ENCODE results near the gene KLHL26. TPM values are rescaled to one million over a fixed set of nuclear protein-coding genes. Genes with fewer than 3 reads are reported as not detected.
A peak's percentile ranks its signal among the peaks of the same experiment; 100 is the strongest.
"Not testable (repeated sequence)": the region's sequence is repeated elsewhere in the genome, so short reads cannot be mapped to it uniquely, and the experiment has no call there.

KLHL26 gene
- polyA plus RNA-seq, 1 donor from 2014 or later, result 4.7 TPM

GRCh38 chr19:18600692-18601397 lies 36.0 kb upstream of the KLHL26 start:
- H3K79me2 ChIP-seq (replicated peaks; ENCODE audit: insufficient read depth, low read length); H3K4me2 ChIP-seq (ENCODE audit: low read length); H3K9me3 ChIP-seq (ENCODE audit: low read length); H3K9ac ChIP-seq (ENCODE audit: low read length); H3K9me2 ChIP-seq (ENCODE audit: insufficient read depth, low read length); H3K4me3 ChIP-seq (ENCODE audit: low read length); H3K36me3 ChIP-seq (ENCODE audit: insufficient read depth, low read length); H2AFZ ChIP-seq (ENCODE audit: low read depth, low read length); H3F3A ChIP-seq (ENCODE audit: insufficient read depth, low read length, poor library complexity, severe bottlenecking); H3K27ac ChIP-seq (ENCODE audit: low read length); H4K20me1 ChIP-seq (ENCODE audit: insufficient read depth): not testable (repeated sequence)
- peaks cover 43% of the 10 kb centered on the region for H3K27me3 ChIP-seq (ENCODE audit: insufficient read depth, low read depth, low read length)

DNA sequence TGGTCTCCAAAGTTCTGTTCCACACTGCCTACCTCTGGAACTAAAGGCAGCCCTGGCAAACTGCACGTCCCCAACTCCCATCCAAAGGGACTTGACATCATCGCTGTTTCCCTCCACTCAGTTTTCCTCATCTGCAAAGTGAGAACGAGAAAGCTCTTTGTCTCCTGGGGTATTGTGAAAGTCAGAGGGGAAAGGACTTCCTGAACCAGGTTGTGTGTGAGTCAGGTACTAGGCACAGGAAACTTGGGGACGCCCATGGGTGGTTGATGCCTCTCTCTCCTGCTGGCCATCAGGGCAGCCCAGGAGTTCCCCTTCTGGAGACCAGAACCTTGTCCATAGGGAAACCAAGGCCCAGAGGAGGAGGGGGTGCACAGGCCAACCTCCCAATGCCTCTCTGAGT lies 35.0 kb upstream of the KLHL26 start:
- H4K20me1 ChIP-seq (ENCODE audit: insufficient read depth), result no peaks in the 10 kb centered on the region
- H2AFZ ChIP-seq (ENCODE audit: low read depth, low read length), result no peak overlapping the region
- H3K4me2 ChIP-seq (ENCODE audit: low read length), result no peak overlapping the region
- H3K9me2 ChIP-seq (ENCODE audit: insufficient read depth, low read length), result no peaks in the 10 kb centered on the region
- H3K79me2 ChIP-seq (replicated peaks; ENCODE audit: insufficient read depth, low read length), result no peaks in the 10 kb centered on the region
- H3K27me3 ChIP-seq (ENCODE audit: insufficient read depth, low read depth, low read length), result peaks cover 50% of the 10 kb centered on the region
- H3K9me3 ChIP-seq (ENCODE audit: low read length), result no peaks in the 10 kb centered on the region
- H3F3A ChIP-seq (ENCODE audit: insufficient read depth, low read length, poor library complexity, severe bottlenecking), result no peaks in the 10 kb centered on the region
- H3K9ac ChIP-seq (ENCODE audit: low read length), result no peak overlapping the region
- TF ChIP-seq CTCF (IDR thresholded peaks at IDR 0.05; ENCODE audit: poor library complexity, severe bottlenecking) (no peak), MXI1 (conservative IDR thresholded peaks at IDR 0.05; ENCODE audit: poor library complexity, severe bottlenecking) (no peak)
- no peaks in the 10 kb centered on the region for H3K36me3 ChIP-seq (ENCODE audit: insufficient read depth, low read length)
- H3K4me3 ChIP-seq (ENCODE audit: low read length), result no peak overlapping the region
- H3K27ac ChIP-seq (ENCODE audit: low read length), result no peak overlapping the region

DNA sequence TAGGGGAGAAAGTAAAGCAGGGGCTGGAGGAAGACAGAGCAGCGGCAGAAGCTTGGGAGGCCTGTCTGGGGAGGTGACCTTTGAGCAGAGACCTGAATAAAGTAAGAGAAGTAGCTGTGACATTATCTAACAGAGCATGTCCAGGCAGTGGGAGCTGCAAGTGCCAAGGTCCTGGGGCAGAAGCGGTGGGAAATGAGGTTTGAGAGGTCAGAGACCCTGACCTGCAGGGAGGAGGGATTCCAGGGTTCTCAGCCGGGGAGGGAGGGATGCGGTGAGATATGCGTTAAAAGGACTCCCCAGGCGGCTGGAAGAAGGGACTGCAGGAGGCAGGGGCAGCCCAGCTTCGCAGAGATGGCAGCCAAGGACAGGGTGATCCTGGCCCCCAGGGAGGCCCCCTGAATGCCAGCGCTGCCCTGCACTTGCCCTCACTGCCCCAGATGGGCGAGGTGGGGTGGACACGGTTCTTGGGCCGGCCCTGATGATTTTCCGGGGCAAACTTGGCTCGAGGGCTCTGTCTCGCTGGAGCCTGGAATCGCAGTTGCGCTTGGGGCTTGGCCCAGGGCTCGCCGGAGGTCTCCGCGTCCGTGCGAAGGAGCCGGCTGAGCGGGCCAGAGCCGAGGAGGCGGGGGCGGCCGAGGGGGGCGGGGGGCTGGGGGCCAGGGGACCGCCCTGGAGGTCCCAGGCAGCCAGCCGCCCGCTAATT lies 33.4 kb upstream of the KLHL26 start:
- no peak overlapping the region for H2AFZ ChIP-seq (ENCODE audit: low read depth, low read length)
- H3K4me2 ChIP-seq (ENCODE audit: low read length), result no peak overlapping the region
- no peak overlapping the region for H3K4me3 ChIP-seq (ENCODE audit: low read length)
- no peak overlapping the region for H3K27ac ChIP-seq (ENCODE audit: low read length)
- H3K9me3 ChIP-seq (ENCODE audit: low read length), result no peaks in the 10 kb centered on the region
- H3K27me3 ChIP-seq (ENCODE audit: insufficient read depth, low read depth, low read length), result peaks cover 65% of the 10 kb centered on the region
- H3K79me2 ChIP-seq (replicated peaks; ENCODE audit: insufficient read depth, low read length), result no peaks in the 10 kb centered on the region
- no peaks in the 10 kb centered on the region for H3F3A ChIP-seq (ENCODE audit: insufficient read depth, low read length, poor library complexity, severe bottlenecking)
- H3K9ac ChIP-seq (ENCODE audit: low read length), result no peak overlapping the region
- H3K36me3 ChIP-seq (ENCODE audit: insufficient read depth, low read length), result no peaks in the 10 kb centered on the region
- no peaks in the 10 kb centered on the region for H4K20me1 ChIP-seq (ENCODE audit: insufficient read depth)
- H3K9me2 ChIP-seq (ENCODE audit: insufficient read depth, low read length), result no peaks in the 10 kb centered on the region
- TF ChIP-seq MXI1 (conservative IDR thresholded peaks at IDR 0.05; ENCODE audit: poor library complexity, severe bottlenecking), result no peak
- peak; percentile 28 for TF ChIP-seq CTCF (IDR thresholded peaks at IDR 0.05; ENCODE audit: poor library complexity, severe bottlenecking)

Measured in neural cell (in vitro differentiated cells).